GM12875 (cell line): ENCODE measurements around the gene ACOT13.
"Not testable (repeated sequence)": the region's sequence is repeated elsewhere in the genome, so short reads cannot be mapped to it uniquely, and the experiment has no call there.

Experiments
- H3K4me3 ChIP-seq: one replicate; pipeline ENCODE4 v1.5.1; 2011; ENCODE audit warnings: low read depth, low read length, control low read depth
- CTCF ChIP-seq: IDR thresholded peaks from 2 replicates; pipeline ENCODE4 v1.5.1; 2011; ENCODE audit warnings: low read depth, mild to moderate bottlenecking, control low read depth, inconsistent platforms, low read length, moderate library complexity, borderline replicate concordance; ENCODE audit not compliant: insufficient read depth

Gene ACOT13

DNA sequence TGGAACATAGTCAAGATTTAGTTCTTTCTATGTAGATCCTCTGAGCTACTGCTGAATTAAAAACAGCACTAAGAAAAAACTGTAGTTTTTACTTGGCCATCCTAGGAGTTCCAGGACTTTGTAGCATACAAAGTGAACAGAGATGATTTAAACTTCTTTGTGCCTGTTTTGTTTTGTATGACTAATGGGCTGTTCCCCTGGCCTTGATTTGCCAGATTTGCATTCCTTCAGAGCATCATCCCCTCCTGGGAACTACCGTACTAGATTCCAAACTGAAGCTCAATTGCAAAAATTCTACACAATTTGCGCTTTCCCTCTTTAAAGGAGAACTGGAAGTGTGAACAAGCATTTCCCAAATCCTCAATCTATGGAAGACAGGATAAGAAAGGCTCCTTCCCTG is 23.1 kb downstream of the ACOT13 start:
- no peak overlapping the region for H3K4me3 ChIP-seq
- no peak for TF ChIP-seq CTCF

- no peak for TF ChIP-seq CTCF
Measured at GRCh38 chr6:24690593-24690992, 23.7 kb downstream of the ACOT13 start.

GRCh38 chr6:24691550-24691949 is 24.7 kb downstream of the ACOT13 start:
- no peak for TF ChIP-seq CTCF
- no peak overlapping the region for H3K4me3 ChIP-seq

More at GRCh38 chr6:24690593-24690992, 23.7 kb downstream of the ACOT13 start:
- no peak overlapping the region for H3K4me3 ChIP-seq

- TF ChIP-seq CTCF, result no peak
- no peak overlapping the region for H3K4me3 ChIP-seq
Measured at GRCh38 chr6:24692003-24692402, 25.1 kb downstream of the ACOT13 start.

DNA sequence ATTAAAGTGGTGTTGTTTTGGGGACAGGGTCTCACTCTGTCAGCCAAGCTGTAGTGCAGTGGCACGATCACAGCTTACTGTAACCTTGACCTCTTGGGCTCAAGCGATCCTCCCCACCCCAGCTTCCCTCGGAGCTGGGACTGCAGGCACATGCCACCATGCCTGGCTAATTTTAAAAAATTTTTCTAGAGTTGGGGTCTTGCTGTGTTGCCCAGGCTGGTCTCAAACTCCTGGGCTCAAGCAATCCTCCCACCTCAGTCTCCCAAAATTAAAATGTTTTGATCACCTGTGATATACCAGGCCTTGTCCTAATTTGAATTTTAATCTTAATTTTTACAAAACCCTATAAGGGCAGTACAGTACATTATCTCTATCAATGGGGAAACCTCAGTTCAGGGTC is 25.5 kb downstream of the ACOT13 start:
- H3K4me3 ChIP-seq, result no peak overlapping the region
- TF ChIP-seq CTCF, result no peak

DNA sequence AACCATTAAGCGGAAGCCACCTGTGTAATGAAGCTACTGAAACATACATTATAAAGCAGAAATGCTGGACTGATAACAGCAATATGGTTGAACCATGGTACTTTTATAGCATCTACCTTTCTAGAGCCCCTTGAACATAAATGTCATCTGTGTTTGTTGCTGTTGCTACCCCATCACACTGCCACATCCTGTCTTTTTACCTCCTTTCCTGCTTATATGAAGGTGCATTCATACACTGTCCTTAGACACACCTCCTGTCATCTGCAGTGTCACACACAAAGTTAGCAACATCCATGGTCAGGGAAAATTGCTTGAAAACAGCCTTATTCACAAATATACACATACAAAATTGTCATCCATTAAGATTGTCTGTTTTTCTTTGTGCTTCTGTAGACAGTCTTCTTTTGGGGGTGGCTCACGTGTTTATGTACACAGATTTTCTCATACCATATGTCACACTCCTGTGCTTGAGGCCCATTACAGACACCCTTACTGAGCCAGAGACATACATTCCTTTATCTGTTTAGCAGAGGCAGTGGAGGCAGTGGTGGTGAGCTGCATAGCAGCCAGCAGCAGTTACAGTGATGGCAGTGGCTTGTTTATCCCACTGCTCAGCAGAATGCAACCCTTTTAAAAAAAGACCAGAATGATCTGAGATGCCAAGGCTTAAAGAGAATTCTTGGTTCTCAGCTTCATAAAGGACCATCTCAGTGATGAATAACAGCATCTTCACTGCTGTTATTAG is 26.1 kb downstream of the ACOT13 start:
- no peak overlapping the region for H3K4me3 ChIP-seq
- TF ChIP-seq CTCF, result no peak

GRCh38 chr6:24694198-24694597 is 27.3 kb downstream of the ACOT13 start:
- TF ChIP-seq CTCF, result no peak

DNA sequence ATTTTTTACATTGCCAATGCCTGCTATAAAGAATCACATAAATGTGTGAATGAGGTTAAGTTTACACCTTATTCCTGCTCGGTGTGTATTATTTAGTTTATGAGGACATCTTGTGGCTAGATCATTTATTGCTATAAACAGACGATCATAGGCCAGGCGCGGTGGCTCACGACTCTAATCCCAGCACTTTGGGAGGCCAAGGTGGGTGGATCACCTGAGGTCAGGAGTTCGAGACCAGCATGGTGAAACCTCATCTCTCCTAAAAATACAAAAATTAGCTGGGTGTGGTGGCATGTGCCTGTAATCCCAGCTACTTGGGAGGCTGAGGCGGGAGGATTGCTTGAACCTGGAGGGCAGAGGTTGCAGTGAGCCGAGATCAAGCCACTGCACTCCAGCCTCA is 28.8 kb downstream of the ACOT13 start:
- not testable (repeated sequence) for H3K4me3 ChIP-seq

More at GRCh38 chr6:24694198-24694597, 27.3 kb downstream of the ACOT13 start:
- no peak overlapping the region for H3K4me3 ChIP-seq
